ENCODE measurements around the gene KRTAP9-7.
"Not testable (repeated sequence)": the region's sequence is repeated elsewhere in the genome, so short reads cannot be mapped to it uniquely, and the experiment has no call there.

GRCh38 chr17:41249637-41250240 is 25.8 kb upstream of the KRTAP9-7 start, which contains the start of gene KRTAP9-4:
- TF ChIP-seq, protein P1, sequence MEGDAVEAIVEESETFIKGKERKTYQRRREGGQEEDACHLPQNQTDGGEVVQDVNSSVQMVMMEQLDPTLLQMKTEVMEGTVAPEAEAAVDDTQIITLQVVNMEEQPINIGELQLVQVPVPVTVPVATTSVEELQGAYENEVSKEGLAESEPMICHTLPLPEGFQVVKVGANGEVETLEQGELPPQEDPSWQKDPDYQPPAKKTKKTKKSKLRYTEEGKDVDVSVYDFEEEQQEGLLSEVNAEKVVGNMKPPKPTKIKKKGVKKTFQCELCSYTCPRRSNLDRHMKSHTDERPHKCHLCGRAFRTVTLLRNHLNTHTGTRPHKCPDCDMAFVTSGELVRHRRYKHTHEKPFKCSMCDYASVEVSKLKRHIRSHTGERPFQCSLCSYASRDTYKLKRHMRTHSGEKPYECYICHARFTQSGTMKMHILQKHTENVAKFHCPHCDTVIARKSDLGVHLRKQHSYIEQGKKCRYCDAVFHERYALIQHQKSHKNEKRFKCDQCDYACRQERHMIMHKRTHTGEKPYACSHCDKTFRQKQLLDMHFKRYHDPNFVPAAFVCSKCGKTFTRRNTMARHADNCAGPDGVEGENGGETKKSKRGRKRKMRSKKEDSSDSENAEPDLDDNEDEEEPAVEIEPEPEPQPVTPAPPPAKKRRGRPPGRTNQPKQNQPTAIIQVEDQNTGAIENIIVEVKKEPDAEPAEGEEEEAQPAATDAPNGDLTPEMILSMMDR (IDR thresholded peaks at IDR 0.05; ENCODE audit: low read length): not testable (repeated sequence)
- not testable (repeated sequence) for TF ChIP-seq EZH2 (IDR thresholded peaks at IDR 0.05; ENCODE audit: borderline replicate concordance, low read length)

Data from OCI-LY1 (cell line).